NCI-H2081 (cell line): Measurements from ENCODE around the gene KLHDC4.
"Not testable (repeated sequence)": the region's sequence is repeated elsewhere in the genome, so short reads cannot be mapped to it uniquely, and the experiment has no call there.

Experiments used
- DNase-seq, 2 experiments: peaks; one replicate each; lab custom pipeline; 2025; lab: John Stamatoyannopoulos, UW

KLHDC4 gene

GRCh38 chr16:87765776-87766484, at the start of gene KLHDC4:
TSS of gene KLHDC4 (minus strand) at chr16:87765986. CDS start at chr16:87765890, 96 bp downstream.
- DNase-seq = peak; percentile 72 to 81

- DNase-seq = no peak
Observed at GRCh38 chr16:87815567-87815966, 49.8 kb upstream of the KLHDC4 start.

- peak; percentile 76 to 89 for DNase-seq
Observed at GRCh38 chr16:87812200-87812656, 46.4 kb upstream of the KLHDC4 start.

- DNase-seq = not testable (repeated sequence)
Observed at GRCh38 chr16:87811454-87811853, 45.7 kb upstream of the KLHDC4 start.

GRCh38 chr16:87809150-87809902, 43.5 kb upstream of the KLHDC4 start:
- DNase-seq = no peak

- DNase-seq = no peak
Observed at GRCh38 chr16:87808108-87808507, 42.3 kb upstream of the KLHDC4 start.

- peak; percentile 95 to 98 for DNase-seq
Observed at GRCh38 chr16:87806641-87807546, 41.1 kb upstream of the KLHDC4 start.

- no peak for DNase-seq
Observed at GRCh38 chr16:87806261-87806640, 40.5 kb upstream of the KLHDC4 start.

GRCh38 chr16:87803385-87803784, 37.6 kb upstream of the KLHDC4 start:
- no peak for DNase-seq

- DNase-seq = no peak
Observed at GRCh38 chr16:87802670-87803069, 36.9 kb upstream of the KLHDC4 start.

GRCh38 chr16:87801679-87802259, 36.0 kb upstream of the KLHDC4 start:
- DNase-seq = no peak

- DNase-seq = no peak
Observed at GRCh38 chr16:87800497-87800896, 34.7 kb upstream of the KLHDC4 start.

GRCh38 chr16:87795336-87795735, 29.6 kb upstream of the KLHDC4 start:
- no peak for DNase-seq

- no peak for DNase-seq
Observed at GRCh38 chr16:87794485-87795078, 28.8 kb upstream of the KLHDC4 start.

- DNase-seq = no peak
Observed at GRCh38 chr16:87792205-87792565, 26.4 kb upstream of the KLHDC4 start.

GRCh38 chr16:87791295-87792204, 25.8 kb upstream of the KLHDC4 start:
- DNase-seq = no peak

- peak; percentile 78 to 86 for DNase-seq
Observed at GRCh38 chr16:87790292-87791100, 24.7 kb upstream of the KLHDC4 start.

GRCh38 chr16:87789437-87790291, 23.9 kb upstream of the KLHDC4 start:
- no peak for DNase-seq
